Neural progenitor cell (in vitro differentiated cells): ENCODE results near the gene DCLRE1C. TPM values are rescaled to one million over a fixed set of nuclear protein-coding genes. Genes with fewer than 3 reads are reported as not detected.
"Not testable (repeated sequence)": the region's sequence is repeated elsewhere in the genome, so short reads cannot be mapped to it uniquely, and the experiment has no call there.

ENCODE experiments used
- DNase-seq: peaks from one replicate; pipeline ENCODE4 v3.0.0-alpha.2; 2016; ENCODE audit warnings: low spot score
- H2AFZ ChIP-seq: fragments of 200-600 bp; sonication (generic); replicated peaks from 2 replicates; pipeline ENCODE4 v1.6.1; 2016; ENCODE audit warnings: antibody characterized with exemption
- H3F3A ChIP-seq: fragments of 200-600 bp; sonication (generic); 2 replicates; pipeline ENCODE4 v1.6.1; 2016; ENCODE audit warnings: antibody characterized with exemption, low read depth
- H3K27ac ChIP-seq: fragments of 200-600 bp; sonication (generic); 2 replicates; pipeline ENCODE4 v1.5.1; 2016; ENCODE audit warnings: mild to moderate bottlenecking
- H3K27me3 ChIP-seq: fragments of 200-600 bp; sonication (generic); 2 replicates; pipeline ENCODE4 v1.6.1; 2016; ENCODE audit warnings: mild to moderate bottlenecking, moderate library complexity
- H3K36me3 ChIP-seq: fragments of 200-600 bp; sonication (generic); 2 replicates; pipeline ENCODE4 v1.5.1; 2016
- H3K4me1 ChIP-seq: fragments of 200-600 bp; sonication (generic); 2 replicates; pipeline ENCODE4 v1.6.1; 2016; ENCODE audit warnings: mixed run types
- H3K4me2 ChIP-seq: fragments of 200-600 bp; sonication (generic); 2 replicates; pipeline ENCODE4 v1.6.1; 2016
- H3K4me3 ChIP-seq: fragments of 200-600 bp; sonication (generic); 2 replicates; pipeline ENCODE4 v1.5.1; 2016
- H3K79me2 ChIP-seq: fragments of 200-600 bp; sonication (generic); 2 replicates; pipeline ENCODE4 v1.6.1; 2016; ENCODE audit warnings: low read depth
- H3K9ac ChIP-seq: fragments of 200-600 bp; sonication (generic); 2 replicates; pipeline ENCODE4 v1.6.1; 2016
- H3K9me3 ChIP-seq: fragments of 200-600 bp; sonication (generic); 2 replicates; pipeline ENCODE4 v1.5.1; 2016; ENCODE audit warnings: low read depth
- H4K20me1 ChIP-seq: fragments of 200-600 bp; sonication (generic); 2 replicates; pipeline ENCODE4 v1.6.1; 2016; ENCODE audit warnings: low read depth
- H3K27ac Mint-ChIP-seq: 3 replicates; pipeline ENCODE4 v1.8.0; 2021; ENCODE audit warnings: mixed read lengths
- H3K27me3 Mint-ChIP-seq: 2 replicates; pipeline ENCODE4 v1.8.0; 2022; ENCODE audit warnings: low read depth, mild to moderate bottlenecking, inconsistent platforms, moderate library complexity, mixed read lengths; ENCODE audit not compliant: insufficient read depth
- H3K36me3 Mint-ChIP-seq: 3 replicates; pipeline ENCODE4 v1.8.0; 2021; ENCODE audit warnings: mixed read lengths
- H3K4me1 Mint-ChIP-seq: 3 replicates; pipeline ENCODE4 v1.8.0; 2021; ENCODE audit warnings: mixed read lengths
- H3K4me3 Mint-ChIP-seq: 3 replicates; pipeline ENCODE4 v1.8.0; 2021; ENCODE audit warnings: mild to moderate bottlenecking, moderate library complexity, mixed read lengths
- H3K9me3 Mint-ChIP-seq: 3 replicates; pipeline ENCODE4 v1.8.0; 2020; ENCODE audit warnings: mixed read lengths
- EZH2 ChIP-seq: fragments of 200-600 bp; sonication (generic); IDR thresholded peaks from 2 replicates; pipeline ENCODE4 v1.6.1; 2017; ENCODE audit warnings: antibody characterized with exemption, mild to moderate bottlenecking, moderate library complexity
- EZH2phosphoT487 ChIP-seq: fragments of 200-600 bp; sonication (generic); IDR thresholded peaks from 2 replicates; pipeline ENCODE4 v1.6.1; 2017; ENCODE audit warnings: antibody characterized with exemption
- total RNA-seq: library from RNA; depleted of rRNA; stranded (reverse); fragments of >200 nt; gene quantifications from 2 replicates; pipeline ENCODE4 v1.2.3, GENCODE V29; 2015; ENCODE audit warnings: low replicate concordance
- TF ChIP-seq, protein P1 (sequence below): fragments of 200-600 bp; sonication (generic); IDR thresholded peaks from 2 replicates; pipeline ENCODE4 v1.5.1; 2017; ENCODE audit warnings: antibody characterized with exemption, mild to moderate bottlenecking

Gene DCLRE1C
- 4.5 and 5.3 TPM in 2 replicates for total RNA-seq

DNA sequence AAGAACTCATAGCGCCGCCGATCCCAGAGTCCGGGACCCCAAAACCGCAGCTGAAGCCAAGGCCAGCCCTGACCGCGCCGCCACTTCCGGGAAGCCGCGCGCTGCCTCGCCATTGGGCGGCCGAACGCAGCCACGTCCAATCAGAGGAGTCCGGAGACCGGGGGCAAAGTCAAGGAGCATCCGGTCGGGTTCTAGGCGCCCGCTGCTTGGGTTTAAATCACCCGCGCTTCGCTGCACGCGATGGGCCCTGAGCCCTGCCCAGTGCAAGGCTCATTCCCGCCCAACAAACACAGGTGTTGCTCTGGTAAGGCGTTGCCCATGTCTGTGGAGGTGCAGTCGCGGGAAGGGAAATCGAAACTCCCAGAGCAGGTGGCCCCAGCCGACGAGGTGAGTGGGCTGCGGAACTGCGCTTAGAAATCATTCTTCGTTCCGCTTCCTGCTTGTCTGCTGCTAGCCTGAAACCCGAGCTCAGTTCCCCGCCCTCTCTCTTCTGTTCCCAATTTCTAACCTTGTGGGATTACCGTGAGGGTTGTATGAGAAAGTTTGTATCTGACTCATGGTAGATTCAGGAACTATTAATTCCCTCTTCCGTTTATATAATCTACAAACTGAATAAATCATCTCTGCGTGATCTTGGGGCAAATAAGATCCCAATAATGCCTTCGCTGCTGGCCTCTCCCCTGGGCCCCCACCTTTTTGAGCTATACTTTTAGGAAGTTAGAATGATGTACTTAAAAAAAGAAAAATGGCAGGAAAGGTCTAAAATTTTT, at the start of gene DCLRE1C:
Gene DCLRE1C, minus strand, starts transcription at position 96 of the 770 bp plus-strand sequence. Its CDS starts 86 bp downstream, at position 10.
- Mint-ChIP-seq H3K9me3 (no peaks in the 10 kb centered on the region), H3K27ac (peak within 1 kb of the TSS; percentile 40), H3K4me3 (peak within 1 kb of the TSS; percentile 91), H3K36me3 (no peaks in the 10 kb centered on the region), H3K27me3 (peaks cover 2% of the 10 kb centered on the region), H3K4me1 (peaks cover 25% of the 10 kb centered on the region)
- peak within 1 kb of the TSS; percentile 63 for H3K4me3 ChIP-seq
- no peaks in the 10 kb centered on the region for H3K36me3 ChIP-seq
- H3K27me3 ChIP-seq: no peaks in the 10 kb centered on the region
- no peak within 1 kb of the TSS for H3K27ac ChIP-seq
- H3K4me2 ChIP-seq: peak within 1 kb of the TSS; percentile 82
- TF ChIP-seq EZH2phosphoT487 (no peak), EZH2 (no peak)
- TF ChIP-seq, protein P1, sequence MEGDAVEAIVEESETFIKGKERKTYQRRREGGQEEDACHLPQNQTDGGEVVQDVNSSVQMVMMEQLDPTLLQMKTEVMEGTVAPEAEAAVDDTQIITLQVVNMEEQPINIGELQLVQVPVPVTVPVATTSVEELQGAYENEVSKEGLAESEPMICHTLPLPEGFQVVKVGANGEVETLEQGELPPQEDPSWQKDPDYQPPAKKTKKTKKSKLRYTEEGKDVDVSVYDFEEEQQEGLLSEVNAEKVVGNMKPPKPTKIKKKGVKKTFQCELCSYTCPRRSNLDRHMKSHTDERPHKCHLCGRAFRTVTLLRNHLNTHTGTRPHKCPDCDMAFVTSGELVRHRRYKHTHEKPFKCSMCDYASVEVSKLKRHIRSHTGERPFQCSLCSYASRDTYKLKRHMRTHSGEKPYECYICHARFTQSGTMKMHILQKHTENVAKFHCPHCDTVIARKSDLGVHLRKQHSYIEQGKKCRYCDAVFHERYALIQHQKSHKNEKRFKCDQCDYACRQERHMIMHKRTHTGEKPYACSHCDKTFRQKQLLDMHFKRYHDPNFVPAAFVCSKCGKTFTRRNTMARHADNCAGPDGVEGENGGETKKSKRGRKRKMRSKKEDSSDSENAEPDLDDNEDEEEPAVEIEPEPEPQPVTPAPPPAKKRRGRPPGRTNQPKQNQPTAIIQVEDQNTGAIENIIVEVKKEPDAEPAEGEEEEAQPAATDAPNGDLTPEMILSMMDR: no peak
- H3K9ac ChIP-seq: peak within 1 kb of the TSS; percentile 16
- H3K4me1 ChIP-seq: peaks cover 9% of the 10 kb centered on the region
- peaks cover 22% of the 10 kb centered on the region for H3F3A ChIP-seq
- H2AFZ ChIP-seq: peak within 1 kb of the TSS; percentile 96
- H3K9me3 ChIP-seq: no peaks in the 10 kb centered on the region
- H4K20me1 ChIP-seq: peaks cover 6% of the 10 kb centered on the region
- H3K79me2 ChIP-seq: peaks cover 20% of the 10 kb centered on the region
- peak; percentile 90 for DNase-seq

DNA sequence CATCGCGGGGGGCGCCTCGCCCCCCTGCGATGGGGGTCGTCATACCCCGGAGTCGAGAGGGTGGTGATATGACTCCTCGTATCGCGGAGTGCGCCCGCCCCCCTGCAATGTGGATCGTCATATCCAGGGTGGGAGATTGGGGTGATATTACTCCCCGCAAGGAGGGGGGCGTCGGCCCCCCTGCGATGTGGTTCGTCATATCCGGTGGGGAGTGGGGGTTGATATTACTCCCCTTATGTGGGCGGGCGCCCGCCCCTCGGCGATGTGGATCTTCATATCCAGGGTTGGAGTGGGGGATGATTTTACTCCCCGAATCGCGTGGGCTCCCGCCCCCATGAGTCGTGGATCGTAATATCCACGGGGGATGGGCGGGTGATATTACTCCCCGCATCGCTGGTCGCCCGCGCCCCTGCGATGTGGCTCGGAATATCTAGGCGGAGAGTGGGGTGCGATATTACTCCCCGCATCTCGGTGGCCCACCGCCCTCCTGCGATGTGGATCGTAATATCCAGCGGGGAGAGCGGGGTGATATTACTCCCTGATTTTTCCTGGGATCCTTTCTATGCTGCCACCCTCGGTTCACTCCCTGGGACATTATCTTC, 42.2 kb upstream of the DCLRE1C start:
- H3K27me3 Mint-ChIP-seq: no peaks in the 10 kb centered on the region
- Histone ChIP-seq H3K4me2 (no peak overlapping the region), H4K20me1 (no peaks in the 10 kb centered on the region), H3K27ac (no peak overlapping the region), H3K27me3 (no peaks in the 10 kb centered on the region), H3F3A (no peaks in the 10 kb centered on the region), H2AFZ (no peak overlapping the region), H3K79me2 (no peaks in the 10 kb centered on the region), H3K9ac (no peak overlapping the region), H3K4me1 (no peaks in the 10 kb centered on the region), H3K9me3 (no peaks in the 10 kb centered on the region), H3K36me3 (no peaks in the 10 kb centered on the region), H3K4me3 (no peak overlapping the region)
- H3K36me3 Mint-ChIP-seq: no peaks in the 10 kb centered on the region
- TF ChIP-seq, protein P1: no peak
- TF ChIP-seq EZH2 (no peak), EZH2phosphoT487 (no peak)
- DNase-seq: no peak
- H3K4me3 Mint-ChIP-seq: no peak overlapping the region
- H3K27ac Mint-ChIP-seq: no peak overlapping the region
- H3K9me3 Mint-ChIP-seq: peaks cover 4% of the 10 kb centered on the region
- peaks cover 13% of the 10 kb centered on the region for H3K4me1 Mint-ChIP-seq

DNA sequence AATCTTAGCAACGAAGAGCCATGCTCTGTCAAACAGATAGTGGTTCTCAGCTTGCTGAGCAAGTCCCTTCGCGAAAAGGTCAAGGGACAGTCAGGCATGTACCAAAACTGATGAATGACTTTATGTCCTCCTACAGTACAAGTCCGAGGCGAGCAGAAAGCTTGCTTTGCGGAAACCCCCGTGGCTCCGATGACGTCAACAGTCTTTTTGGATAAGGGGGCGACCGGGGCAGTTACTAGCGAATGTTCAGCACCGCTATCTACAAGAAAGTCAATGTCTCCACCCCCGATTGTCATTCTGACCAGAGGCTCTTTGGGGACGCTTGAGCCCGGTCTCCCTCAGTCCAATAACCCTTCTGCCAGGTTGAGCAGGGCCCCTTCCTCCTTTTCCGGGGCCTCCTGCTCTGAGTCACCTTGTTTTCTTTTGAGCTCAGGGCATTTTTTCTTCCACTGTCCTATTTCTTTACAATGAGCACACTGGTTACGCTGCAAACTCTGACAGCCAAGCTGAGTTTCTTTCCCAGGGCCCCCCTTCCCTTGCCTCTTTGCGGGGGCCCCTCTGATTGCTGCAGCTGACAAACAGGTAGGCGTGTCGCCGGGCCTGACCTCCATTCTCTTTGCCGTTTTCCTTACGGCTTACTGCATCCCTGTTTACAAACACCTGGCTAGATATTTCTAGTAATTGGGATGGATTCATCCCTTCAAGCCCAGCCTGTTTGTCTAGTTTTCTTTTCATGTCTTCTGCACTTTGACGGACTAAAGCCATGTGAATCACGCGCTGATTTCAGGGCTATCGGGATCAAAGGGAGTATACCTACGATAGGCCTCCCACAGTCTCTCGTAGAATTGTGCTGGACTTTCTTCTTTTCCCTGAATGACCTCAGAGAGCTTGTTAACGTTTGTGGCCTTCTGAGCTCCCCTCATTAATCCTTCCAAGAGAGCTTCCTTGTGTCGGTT, 39.9 kb upstream of the DCLRE1C start:
- H3K27ac Mint-ChIP-seq, H3K4me1 ChIP-seq, H3K27me3 Mint-ChIP-seq, DNase-seq, H3K4me3 Mint-ChIP-seq, H3K4me2 ChIP-seq, H3K9me3 Mint-ChIP-seq, H3K27me3 ChIP-seq, H3K9me3 ChIP-seq, H4K20me1 ChIP-seq, H3K27ac ChIP-seq, H3K36me3 Mint-ChIP-seq, H3K79me2 ChIP-seq, H3K36me3 ChIP-seq, H2AFZ ChIP-seq, H3K4me3 ChIP-seq, H3K9ac ChIP-seq, H3F3A ChIP-seq: not testable (repeated sequence)
- H3K4me1 Mint-ChIP-seq: peaks cover 13% of the 10 kb centered on the region

DNA sequence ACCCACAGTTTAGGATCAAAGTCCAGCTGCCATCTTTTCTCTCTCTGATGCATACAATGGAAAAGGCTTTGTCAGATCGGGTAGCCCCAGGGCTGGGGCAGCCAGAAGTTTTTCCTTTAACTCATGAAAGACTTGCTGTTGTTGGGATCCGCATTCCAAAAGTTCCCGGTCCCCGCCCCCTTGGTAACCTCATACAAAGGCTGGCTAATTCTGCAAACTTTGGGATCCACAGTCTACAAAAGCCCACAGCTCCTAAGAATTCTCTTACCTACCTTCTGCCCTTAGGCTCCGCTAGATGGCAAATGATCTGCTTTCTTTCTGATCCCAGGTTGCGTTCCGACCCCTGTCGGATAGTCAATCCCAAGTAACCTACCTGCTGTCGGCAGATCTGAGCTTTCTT, 38.4 kb upstream of the DCLRE1C start:
- H3K27ac Mint-ChIP-seq, H3K4me2 ChIP-seq, H3K36me3 Mint-ChIP-seq: not testable (repeated sequence)

More for the DNA sequence above, 38.4 kb upstream of the DCLRE1C start:
- H3K4me1 ChIP-seq, DNase-seq, H3K4me3 Mint-ChIP-seq, H4K20me1 ChIP-seq, H3K27me3 ChIP-seq, H3K36me3 ChIP-seq, H3K27ac ChIP-seq, H3K9me3 ChIP-seq, H3F3A ChIP-seq, H3K9ac ChIP-seq, H3K4me3 ChIP-seq, H3K27me3 Mint-ChIP-seq, H2AFZ ChIP-seq, H3K9me3 Mint-ChIP-seq, H3K79me2 ChIP-seq: not testable (repeated sequence)
- H3K4me1 Mint-ChIP-seq: peaks cover 13% of the 10 kb centered on the region
